NT2/D1 (cell line): ENCODE results near the gene PLTP.
"Not testable (repeated sequence)": the region's sequence is repeated elsewhere in the genome, so short reads cannot be mapped to it uniquely, and the experiment has no call there.

ENCODE experiments used
- DNase-seq: peaks from one replicate; pipeline ENCODE4 v3.0.0-alpha.2; 2011; ENCODE audit warnings: low read depth, low spot score
- H3K27me3 ChIP-seq: 2 replicates; pipeline ENCODE4 v1.6.0; 2011; ENCODE audit warnings: mild to moderate bottlenecking; ENCODE audit not compliant: insufficient read length, insufficient read depth
- H3K36me3 ChIP-seq: 2 replicates; pipeline ENCODE4 v1.6.1; 2011; ENCODE audit warnings: mild to moderate bottlenecking, low read length, mixed read lengths; ENCODE audit not compliant: insufficient read depth, insufficient read length
- H3K4me1 ChIP-seq: 2 replicates; pipeline ENCODE4 v1.5.1; 2011; ENCODE audit not compliant: insufficient read depth, insufficient read length
- H3K4me3 ChIP-seq: 2 replicates; pipeline ENCODE4 v1.5.1; 2011; ENCODE audit warnings: low read depth; ENCODE audit not compliant: insufficient read length
- H3K9ac ChIP-seq: 2 replicates; pipeline ENCODE4 v1.6.0; 2011; ENCODE audit warnings: low read depth; ENCODE audit not compliant: insufficient read length
- H3K9me3 ChIP-seq: 2 replicates; pipeline ENCODE4 v1.5.1; 2011; ENCODE audit warnings: mild to moderate bottlenecking, low read length; ENCODE audit not compliant: insufficient read depth
- SUZ12 ChIP-seq: IDR thresholded peaks from 2 replicates; pipeline ENCODE4 v1.6.1; 2011; ENCODE audit not compliant: insufficient read length, insufficient read depth; ENCODE audit errors: extremely low read depth
- YY1 ChIP-seq: IDR thresholded peaks from 2 replicates; pipeline ENCODE4 v1.6.1; 2011; ENCODE audit not compliant: insufficient read length, insufficient read depth
- ZNF274 ChIP-seq: IDR thresholded peaks from 2 replicates; pipeline ENCODE4 v1.6.1; 2011; ENCODE audit warnings: mild to moderate bottlenecking, low read depth, low read length

PLTP gene

GRCh38 chr20:45933266-45934045 lies 21.5 kb upstream of the PLTP start:
- Histone ChIP-seq H3K4me3 (peak overlapping the region; percentile 98), H3K27me3 (no peaks in the 10 kb centered on the region), H3K9ac (peak overlapping the region; percentile 100), H3K4me1 (peaks cover 10% of the 10 kb centered on the region), H3K9me3 (no peaks in the 10 kb centered on the region), H3K36me3 (peaks cover 19% of the 10 kb centered on the region)
- DNase-seq = peak; percentile 86
- no peak for TF ChIP-seq SUZ12
- TF ChIP-seq YY1 = no peak
- no peak for TF ChIP-seq ZNF274

- H3K36me3 ChIP-seq = not testable (repeated sequence)
These were observed 19.7 kb upstream of the PLTP start for GRCh38 chr20:45931680-45932079.

GRCh38 chr20:45927071-45927878 lies 15.3 kb upstream of the PLTP start:
- no peak overlapping the region for H3K9ac ChIP-seq
- no peak overlapping the region for H3K4me3 ChIP-seq
- TF ChIP-seq YY1 (no peak), ZNF274 (no peak), SUZ12 (no peak)
- H3K27me3 ChIP-seq = no peaks in the 10 kb centered on the region
- H3K36me3 ChIP-seq = peaks cover 4% of the 10 kb centered on the region
- DNase-seq = no peak
- H3K4me1 ChIP-seq = peaks cover 8% of the 10 kb centered on the region
- no peaks in the 10 kb centered on the region for H3K9me3 ChIP-seq

More at GRCh38 chr20:45931680-45932079, 19.7 kb upstream of the PLTP start:
- not testable (repeated sequence) for DNase-seq, H3K4me1 ChIP-seq, H3K9me3 ChIP-seq, H3K27me3 ChIP-seq, H3K9ac ChIP-seq, H3K4me3 ChIP-seq

- no peaks in the 10 kb centered on the region for H3K36me3 ChIP-seq
- no peaks in the 10 kb centered on the region for H3K9me3 ChIP-seq
- TF ChIP-seq YY1 = no peak
- no peak for TF ChIP-seq SUZ12
- TF ChIP-seq ZNF274 = no peak
- peaks cover 8% of the 10 kb centered on the region for H3K4me1 ChIP-seq
- no peak overlapping the region for H3K4me3 ChIP-seq
- no peak for DNase-seq
- no peak overlapping the region for H3K9ac ChIP-seq
- no peaks in the 10 kb centered on the region for H3K27me3 ChIP-seq
These were observed 14.7 kb upstream of the PLTP start for GRCh38 chr20:45926731-45927070.

- no peak for TF ChIP-seq YY1
- TF ChIP-seq ZNF274 = no peak
- TF ChIP-seq SUZ12 = no peak
These were observed 14.0 kb upstream of the PLTP start for GRCh38 chr20:45925821-45926506.

GRCh38 chr20:45924391-45925261 lies 12.7 kb upstream of the PLTP start:
- H3K36me3 ChIP-seq = no peaks in the 10 kb centered on the region
- no peak overlapping the region for H3K4me3 ChIP-seq
- no peak for DNase-seq
- no peak for TF ChIP-seq YY1
- no peak for TF ChIP-seq ZNF274
- TF ChIP-seq SUZ12 = no peak
- H3K9ac ChIP-seq = no peak overlapping the region
- no peaks in the 10 kb centered on the region for H3K9me3 ChIP-seq
- peaks cover 8% of the 10 kb centered on the region for H3K4me1 ChIP-seq
- H3K27me3 ChIP-seq = no peaks in the 10 kb centered on the region

More at GRCh38 chr20:45925821-45926506, 14.0 kb upstream of the PLTP start:
- Histone ChIP-seq H3K9me3 (no peaks in the 10 kb centered on the region), H3K27me3 (no peaks in the 10 kb centered on the region), H3K36me3 (no peaks in the 10 kb centered on the region), H3K4me3 (no peak overlapping the region), H3K9ac (peak overlapping the region; percentile 45), H3K4me1 (peaks cover 8% of the 10 kb centered on the region)
- DNase-seq = no peak
